MM.1S (cell line): Measurements from ENCODE around the gene ARHGAP25.

Source experiments
- DNase-seq: peaks from one replicate; pipeline ENCODE4 v3.0.0-alpha.2; 2015
- H2AFZ ChIP-seq: fragments of 300-600 bp; sonication (generic); 2 replicates; pipeline ENCODE4 v1.6.0; 2016; ENCODE audit warnings: antibody characterized with exemption, low read length
- H3F3A ChIP-seq: fragments of 300-600 bp; sonication (generic); 2 replicates; pipeline ENCODE4 v1.6.1; 2016; ENCODE audit warnings: mild to moderate bottlenecking, antibody characterized with exemption, low read length, moderate library complexity, mixed read lengths; ENCODE audit not compliant: insufficient read depth
- H3K27ac ChIP-seq: fragments of 300-600 bp; sonication (generic); 2 replicates; pipeline ENCODE4 v1.5.1; 2016; ENCODE audit warnings: mild to moderate bottlenecking, low read length
- H3K27me3 ChIP-seq: fragments of 300-600 bp; sonication (generic); replicated peaks from 2 replicates; pipeline ENCODE4 v1.6.0; 2016; ENCODE audit warnings: low read length; ENCODE audit not compliant: insufficient read depth
- H3K36me3 ChIP-seq: fragments of 300-600 bp; sonication (generic); replicated peaks from 2 replicates; pipeline ENCODE4 v1.6.1; 2016; ENCODE audit warnings: mild to moderate bottlenecking, low read length, mixed read lengths; ENCODE audit not compliant: insufficient read depth
- H3K4me1 ChIP-seq: fragments of 300-600 bp; sonication (generic); 2 replicates; pipeline ENCODE4 v1.6.1; 2016; ENCODE audit warnings: low read length, mixed read lengths
- H3K4me2 ChIP-seq: fragments of 300-600 bp; sonication (generic); 2 replicates; pipeline ENCODE4 v1.6.0; 2016; ENCODE audit warnings: low read depth, low read length
- H3K4me3 ChIP-seq: fragments of 300-600 bp; sonication (generic); 2 replicates; pipeline ENCODE4 v1.5.1; 2016; ENCODE audit warnings: low read length, mixed read lengths
- H3K79me2 ChIP-seq: fragments of 300-600 bp; sonication (generic); 2 replicates; pipeline ENCODE4 v1.6.1; 2016; ENCODE audit warnings: mixed run types, low read length, mixed read lengths
- H3K9ac ChIP-seq: fragments of 300-600 bp; sonication (generic); 2 replicates; pipeline ENCODE4 v1.6.1; 2016; ENCODE audit warnings: low read length, mixed read lengths
- H3K9me2 ChIP-seq: fragments of 300-600 bp; sonication (generic); replicated peaks from 2 replicates; pipeline ENCODE4 v1.6.1; 2016; ENCODE audit warnings: mild to moderate bottlenecking, low read length, mixed read lengths; ENCODE audit not compliant: insufficient read depth
- H3K9me3 ChIP-seq: fragments of 300-600 bp; sonication (generic); replicated peaks from 2 replicates; pipeline ENCODE4 v1.6.1; 2016; ENCODE audit warnings: mild to moderate bottlenecking, low read length, mixed read lengths; ENCODE audit not compliant: insufficient read depth
- H4K20me1 ChIP-seq: fragments of 300-600 bp; sonication (generic); 2 replicates; pipeline ENCODE4 v1.6.1; 2016; ENCODE audit warnings: mild to moderate bottlenecking, low read length, moderate library complexity, mixed read lengths; ENCODE audit not compliant: insufficient read depth
- EZH2 ChIP-seq: fragments of 300-600 bp; sonication (generic); optimal IDR thresholded peaks from 2 replicates; pipeline ENCODE3; 2017; ENCODE audit warnings: low read depth, mild to moderate bottlenecking, antibody characterized with exemption, low read length, mixed read lengths
- EZH2phosphoT487 ChIP-seq: fragments of 300-600 bp; sonication (generic); IDR thresholded peaks from 2 replicates; pipeline ENCODE4 v1.6.1; 2018; ENCODE audit warnings: antibody characterized with exemption, low read length
- TF ChIP-seq, protein P1 (sequence below): fragments of 300-600 bp; sonication (generic); IDR thresholded peaks from 2 replicates; pipeline ENCODE4 v1.5.1; 2016; ENCODE audit warnings: antibody characterized with exemption, low read length, mixed read lengths

The ARHGAP25 gene

DNA sequence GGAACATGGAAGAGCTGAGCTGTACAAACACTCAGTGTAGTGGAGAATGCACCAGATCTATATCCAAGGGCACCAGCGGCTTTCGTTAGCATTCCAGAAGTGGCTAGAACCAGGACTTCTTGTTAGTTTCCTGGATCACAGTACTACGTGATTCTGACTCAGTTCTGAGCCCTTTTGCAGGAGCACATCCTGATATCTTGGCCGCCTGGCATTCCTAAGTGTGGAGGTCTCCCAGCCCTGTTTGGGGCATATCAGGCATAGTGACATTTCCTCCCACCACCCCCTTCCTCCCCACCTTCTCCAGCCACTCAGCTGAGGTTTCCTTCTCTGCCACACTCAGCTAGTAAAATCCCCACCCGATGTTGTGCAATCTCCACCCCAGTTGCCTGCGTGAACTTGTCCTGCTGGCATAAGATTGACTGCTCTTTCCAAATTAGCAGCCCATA is 73.2 kb downstream of the ARHGAP25 start:
- H3K9me2 ChIP-seq, result no peaks in the 10 kb centered on the region
- TF ChIP-seq, protein P1, sequence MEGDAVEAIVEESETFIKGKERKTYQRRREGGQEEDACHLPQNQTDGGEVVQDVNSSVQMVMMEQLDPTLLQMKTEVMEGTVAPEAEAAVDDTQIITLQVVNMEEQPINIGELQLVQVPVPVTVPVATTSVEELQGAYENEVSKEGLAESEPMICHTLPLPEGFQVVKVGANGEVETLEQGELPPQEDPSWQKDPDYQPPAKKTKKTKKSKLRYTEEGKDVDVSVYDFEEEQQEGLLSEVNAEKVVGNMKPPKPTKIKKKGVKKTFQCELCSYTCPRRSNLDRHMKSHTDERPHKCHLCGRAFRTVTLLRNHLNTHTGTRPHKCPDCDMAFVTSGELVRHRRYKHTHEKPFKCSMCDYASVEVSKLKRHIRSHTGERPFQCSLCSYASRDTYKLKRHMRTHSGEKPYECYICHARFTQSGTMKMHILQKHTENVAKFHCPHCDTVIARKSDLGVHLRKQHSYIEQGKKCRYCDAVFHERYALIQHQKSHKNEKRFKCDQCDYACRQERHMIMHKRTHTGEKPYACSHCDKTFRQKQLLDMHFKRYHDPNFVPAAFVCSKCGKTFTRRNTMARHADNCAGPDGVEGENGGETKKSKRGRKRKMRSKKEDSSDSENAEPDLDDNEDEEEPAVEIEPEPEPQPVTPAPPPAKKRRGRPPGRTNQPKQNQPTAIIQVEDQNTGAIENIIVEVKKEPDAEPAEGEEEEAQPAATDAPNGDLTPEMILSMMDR, result no peak
- TF ChIP-seq EZH2phosphoT487 (no peak), EZH2 (no peak)
- no peaks in the 10 kb centered on the region for H3K79me2 ChIP-seq
- H2AFZ ChIP-seq, result no peak overlapping the region
- no peak overlapping the region for H3K4me3 ChIP-seq
- no peaks in the 10 kb centered on the region for H3K4me1 ChIP-seq
- DNase-seq, result no peak
- no peaks in the 10 kb centered on the region for H3K27me3 ChIP-seq
- no peaks in the 10 kb centered on the region for H4K20me1 ChIP-seq
- no peak overlapping the region for H3K9ac ChIP-seq
- H3K36me3 ChIP-seq, result peaks cover 4% of the 10 kb centered on the region; the same call in 1 of the 2 replicates
- H3F3A ChIP-seq, result no peaks in the 10 kb centered on the region
- no peaks in the 10 kb centered on the region for H3K9me3 ChIP-seq
- no peak overlapping the region for H3K4me2 ChIP-seq
- no peak overlapping the region for H3K27ac ChIP-seq

DNA sequence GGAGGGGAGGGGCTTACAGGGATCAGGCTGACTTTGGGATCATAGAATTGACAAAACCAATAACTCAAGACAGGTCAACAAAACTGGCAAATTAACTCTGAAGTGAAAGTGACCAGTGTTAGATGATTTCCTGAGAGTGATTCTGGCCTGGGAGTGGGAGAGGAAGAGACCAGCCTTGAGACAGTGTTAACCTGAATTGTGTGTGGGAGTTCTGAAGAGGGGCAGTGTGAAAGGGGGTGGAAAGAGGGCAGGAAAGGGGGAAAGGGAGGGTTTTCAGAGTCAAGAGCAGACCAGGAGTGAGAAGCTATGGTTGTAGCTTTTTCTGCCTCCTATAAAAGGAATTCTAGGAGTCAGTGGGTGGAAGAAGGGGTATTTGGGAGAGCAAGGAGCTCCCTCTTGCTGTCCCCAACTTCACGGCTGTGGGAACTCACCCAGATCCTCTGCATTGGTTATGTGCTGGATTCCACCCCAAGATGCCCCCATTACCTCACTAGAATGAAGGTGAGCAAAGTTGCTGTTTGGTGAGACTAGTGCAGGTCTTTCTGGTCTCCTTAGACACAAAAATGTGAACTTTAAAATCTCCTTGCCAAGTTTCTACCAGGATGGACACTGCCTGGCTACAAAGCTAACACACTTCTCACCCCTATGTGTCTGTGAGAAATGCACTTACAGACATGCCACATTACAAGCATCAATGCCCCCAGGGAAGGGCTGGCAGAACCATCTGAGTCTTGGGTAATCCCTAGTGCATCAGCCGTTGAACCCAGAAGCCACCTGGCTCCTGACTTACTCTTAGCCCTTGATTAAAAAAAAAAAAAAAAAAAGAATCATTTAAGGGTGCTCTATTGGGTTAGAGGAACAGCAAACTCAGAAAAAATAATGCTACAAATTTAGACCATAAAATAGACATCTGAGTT is 75.0 kb downstream of the ARHGAP25 start:
- Histone ChIP-seq H3K9ac (no peak overlapping the region), H3K27ac (no peak overlapping the region), H3F3A (no peaks in the 10 kb centered on the region), H2AFZ (no peak overlapping the region), H3K4me1 (no peaks in the 10 kb centered on the region), H4K20me1 (no peaks in the 10 kb centered on the region), H3K9me2 (no peaks in the 10 kb centered on the region), H3K4me3 (no peak overlapping the region), H3K9me3 (no peaks in the 10 kb centered on the region), H3K79me2 (no peaks in the 10 kb centered on the region), H3K4me2 (no peak overlapping the region), H3K27me3 (no peaks in the 10 kb centered on the region), H3K36me3 (peaks cover 4% of the 10 kb centered on the region; the same call in 1 of the 2 replicates)
- TF ChIP-seq EZH2, result no peak
- TF ChIP-seq, protein P1, result no peak
- TF ChIP-seq EZH2phosphoT487, result no peak
- DNase-seq, result no peak

DNA sequence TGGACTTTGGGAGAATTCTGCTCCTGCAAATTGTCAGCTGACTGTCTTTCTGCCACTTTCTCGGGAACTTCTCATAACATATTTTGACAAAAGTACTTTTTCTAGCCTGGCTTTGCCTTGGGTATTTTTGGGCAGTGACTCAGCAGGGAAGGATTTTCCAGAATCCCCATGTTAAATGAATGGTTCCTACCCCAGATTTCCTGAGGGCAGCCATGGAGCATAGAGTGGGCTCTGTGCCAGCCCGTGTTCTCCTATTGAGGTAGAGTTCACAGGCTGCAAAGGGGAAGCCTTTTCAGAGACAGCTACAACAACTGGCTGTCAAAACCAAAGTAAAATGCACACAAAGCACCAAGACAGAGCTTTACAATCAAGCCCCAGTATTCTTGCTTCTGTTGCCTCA is 76.8 kb downstream of the ARHGAP25 start:
- H3K4me1 ChIP-seq, result no peaks in the 10 kb centered on the region
- H3K9me3 ChIP-seq, result no peaks in the 10 kb centered on the region
- H3K27me3 ChIP-seq, result no peaks in the 10 kb centered on the region
- H3K9me2 ChIP-seq, result no peaks in the 10 kb centered on the region
- H3K27ac ChIP-seq, result no peak overlapping the region
- H3F3A ChIP-seq, result no peaks in the 10 kb centered on the region; the same call in 1 of the 2 replicates
- TF ChIP-seq EZH2phosphoT487 (no peak), EZH2 (no peak)
- TF ChIP-seq, protein P1, result no peak
- no peaks in the 10 kb centered on the region for H4K20me1 ChIP-seq
- no peaks in the 10 kb centered on the region for H3K79me2 ChIP-seq
- no peak overlapping the region for H2AFZ ChIP-seq
- H3K4me3 ChIP-seq, result no peak overlapping the region
- no peak overlapping the region for H3K4me2 ChIP-seq
- DNase-seq, result no peak
- peaks cover 4% of the 10 kb centered on the region; the same call in 1 of the 2 replicates for H3K36me3 ChIP-seq
- no peak overlapping the region for H3K9ac ChIP-seq
